Activated CD4-positive, alpha-beta T cell treated with anti-CD3 and anti-CD28 coated beads, Interleukin-2, Interleukin-4, amounts not matched to agents 100 ng/mL and 50 ng/mL, durations not matched to agents 16 hours and 8 hours (primary cell): ENCODE data around the gene TNIP1.

ENCODE experiments used
- DNase-seq: peaks from one replicate; pipeline ENCODE4 v3.0.0-alpha.2; 2020; ENCODE audit warnings: low spot score

TNIP1 gene

DNA sequence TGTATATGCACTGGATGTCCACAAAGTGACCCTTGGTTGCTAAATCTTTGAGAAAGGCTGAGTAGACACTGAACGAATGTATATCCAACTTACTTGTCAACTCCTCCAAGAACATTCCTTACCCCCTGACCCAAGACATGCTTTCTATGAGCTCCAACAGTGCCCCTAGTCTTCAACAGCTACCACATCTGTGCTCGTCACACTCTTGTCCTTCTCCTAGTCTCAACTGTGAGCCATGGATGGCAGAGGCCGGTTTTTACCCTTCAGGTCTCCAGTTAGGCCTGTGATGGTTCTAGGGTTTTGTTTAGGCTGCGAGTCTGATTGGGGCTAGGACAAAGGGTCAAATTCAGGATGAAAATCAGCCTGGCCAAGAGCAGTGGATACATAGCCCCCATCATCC is 79.4 kb downstream of the TNIP1 start:
- no peak for DNase-seq

DNA sequence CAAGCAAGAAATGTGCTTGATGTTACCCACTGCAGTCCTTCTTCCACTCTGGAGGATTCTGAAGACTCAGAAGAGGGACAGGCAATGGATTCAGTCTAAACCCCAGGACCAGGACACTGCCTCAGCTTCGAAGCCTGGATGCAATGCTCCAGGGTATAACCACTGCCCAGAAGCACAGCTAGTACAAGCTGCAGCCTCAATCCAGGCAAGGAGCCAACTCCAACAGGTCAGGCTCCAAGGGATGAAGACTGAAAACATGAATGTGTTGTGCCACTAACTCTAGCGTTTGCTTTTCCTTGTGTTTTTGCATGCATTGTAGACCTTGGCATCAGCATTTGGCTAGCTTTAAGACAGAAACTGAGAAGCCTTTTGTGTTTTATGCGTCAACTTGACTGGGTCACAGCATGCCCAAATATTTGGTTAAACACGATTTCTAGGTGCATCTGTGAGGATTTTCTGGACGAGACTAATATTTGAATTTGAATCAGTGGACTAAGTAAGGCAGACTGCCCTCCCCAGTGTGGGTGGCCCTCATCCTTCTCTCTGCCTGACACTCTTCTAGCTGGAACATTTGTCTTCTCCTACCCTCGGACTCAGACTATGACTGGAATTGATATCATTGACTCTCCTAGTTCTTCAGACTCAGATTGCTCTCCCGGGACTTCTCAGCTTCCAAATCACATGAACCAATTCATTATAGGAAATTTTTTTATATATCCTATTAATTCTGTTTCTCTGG is 81.0 kb downstream of the TNIP1 start:
- no peak for DNase-seq

DNA sequence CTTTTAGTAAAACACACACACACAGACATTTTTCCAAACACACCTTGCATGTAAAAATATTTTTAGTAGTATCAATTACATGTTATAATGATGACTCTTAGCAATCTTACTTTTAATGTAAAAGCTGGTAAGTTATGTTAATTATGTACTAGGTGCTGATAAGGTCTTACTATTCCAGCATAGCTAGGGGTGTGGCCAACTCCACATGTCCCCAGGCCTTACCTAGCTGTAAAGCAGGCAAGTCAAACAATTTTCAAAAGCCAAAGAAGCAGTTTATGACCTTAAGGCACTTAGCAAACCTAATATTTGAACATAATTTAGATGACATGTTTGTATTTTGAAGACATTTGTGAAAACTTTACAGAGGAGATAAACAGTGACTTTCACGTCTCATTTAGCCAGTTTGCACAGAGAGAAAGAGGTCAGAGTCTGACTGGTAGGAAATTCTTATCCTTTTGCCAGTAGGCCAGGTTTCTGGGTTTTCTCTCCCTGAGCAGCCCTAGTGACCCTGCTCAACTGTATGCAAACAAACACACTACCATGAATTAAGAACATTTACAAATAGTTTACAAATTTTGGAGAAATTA is 86.9 kb downstream of the TNIP1 start:
- DNase-seq, result no peak

GRCh38 chr5:150993422-150993821 is 87.4 kb downstream of the TNIP1 start:
- no peak for DNase-seq

- no peak for DNase-seq
These were observed 88.1 kb downstream of the TNIP1 start for GRCh38 chr5:150992705-150993104.

- no peak for DNase-seq
These were observed 91.1 kb downstream of the TNIP1 start for GRCh38 chr5:150989695-150990094.

GRCh38 chr5:150987746-150988145 is 93.1 kb downstream of the TNIP1 start:
- DNase-seq, result no peak
